ENCODE measurements around the gene CHST10.
"Not testable (repeated sequence)": the region's sequence is repeated elsewhere in the genome, so short reads cannot be mapped to it uniquely, and the experiment has no call there.

The CHST10 gene

GRCh38 chr2:100416935-100417710, at the start of gene CHST10:
TSS of gene CHST10 (minus strand) at chr2:100417668. CDS start at chr2:100406675, 10,993 bp downstream.
- no peak within 1 kb of the TSS for H3K27ac ChIP-seq (ENCODE audit: low read length)
- peaks cover 0 to 12% of the 10 kb centered on the region in 2 donors for H3K4me1 ChIP-seq (ENCODE audit: control insufficient read depth in 1 of 2, insufficient read depth in 2 of 2, low read length in 2 of 2)
- no peaks in the 10 kb centered on the region for H3K9me3 ChIP-seq (ENCODE audit: control insufficient read depth in 1 of 2, low read length in 2 of 2)
- peak within 1 kb of the TSS; percentile 78 to 85 for H3K4me3 ChIP-seq (ENCODE audit: low read depth in 1 of 2, low read length in 2 of 2)
- no peaks in the 10 kb centered on the region for H3K27me3 ChIP-seq (ENCODE audit: low read depth, low read length)
- H3K36me3 ChIP-seq (ENCODE audit: control insufficient read depth in 1 of 2, insufficient read depth in 2 of 2, low read length in 2 of 2), result no peaks in the 10 kb centered on the region

- H3K27me3 ChIP-seq (ENCODE audit: low read depth, low read length), result no peaks in the 10 kb centered on the region
- no peak overlapping the region for H3K27ac ChIP-seq (ENCODE audit: low read length)
- H3K4me3 ChIP-seq (ENCODE audit: low read depth in 1 of 2, low read length in 2 of 2), result no peak overlapping the region
- no peaks in the 10 kb centered on the region for H3K9me3 ChIP-seq (ENCODE audit: control insufficient read depth in 1 of 2, low read length in 2 of 2)
- H3K4me1 ChIP-seq (ENCODE audit: control insufficient read depth in 1 of 2, insufficient read depth in 2 of 2, low read length in 2 of 2), result no peaks in the 10 kb centered on the region
- no peaks in the 10 kb centered on the region for H3K36me3 ChIP-seq (ENCODE audit: control insufficient read depth in 1 of 2, insufficient read depth in 2 of 2, low read length in 2 of 2)
Observed at GRCh38 chr2:100460904-100461530, 43.5 kb upstream of the CHST10 start.

GRCh38 chr2:100456357-100456756, 38.9 kb upstream of the CHST10 start:
- H3K9me3 ChIP-seq (ENCODE audit: control insufficient read depth in 1 of 2, low read length in 2 of 2); H3K4me1 ChIP-seq (ENCODE audit: control insufficient read depth in 1 of 2, insufficient read depth in 2 of 2, low read length in 2 of 2); H3K27ac ChIP-seq (ENCODE audit: low read length); H3K27me3 ChIP-seq (ENCODE audit: low read depth, low read length); H3K4me3 ChIP-seq (ENCODE audit: low read depth in 1 of 2, low read length in 2 of 2); H3K36me3 ChIP-seq (ENCODE audit: control insufficient read depth in 1 of 2, insufficient read depth in 2 of 2, low read length in 2 of 2): not testable (repeated sequence)

GRCh38 chr2:100453853-100454252, 36.4 kb upstream of the CHST10 start:
- Histone ChIP-seq H3K27me3 (ENCODE audit: low read depth, low read length) (no peaks in the 10 kb centered on the region), H3K27ac (ENCODE audit: low read length) (no peak overlapping the region), H3K9me3 (ENCODE audit: control insufficient read depth in 1 of 2, low read length in 2 of 2) (no peaks in the 10 kb centered on the region), H3K4me3 (ENCODE audit: low read depth in 1 of 2, low read length in 2 of 2) (no peak overlapping the region), H3K36me3 (ENCODE audit: control insufficient read depth in 1 of 2, insufficient read depth in 2 of 2, low read length in 2 of 2) (no peaks in the 10 kb centered on the region), H3K4me1 (ENCODE audit: control insufficient read depth in 1 of 2, insufficient read depth in 2 of 2, low read length in 2 of 2) (no peaks in the 10 kb centered on the region)

- Histone ChIP-seq H3K27ac (ENCODE audit: low read length) (no peak overlapping the region), H3K27me3 (ENCODE audit: low read depth, low read length) (no peaks in the 10 kb centered on the region), H3K9me3 (ENCODE audit: control insufficient read depth in 1 of 2, low read length in 2 of 2) (no peaks in the 10 kb centered on the region), H3K4me3 (ENCODE audit: low read depth in 1 of 2, low read length in 2 of 2) (no peak overlapping the region), H3K4me1 (ENCODE audit: control insufficient read depth in 1 of 2, insufficient read depth in 2 of 2, low read length in 2 of 2) (no peaks in the 10 kb centered on the region), H3K36me3 (ENCODE audit: control insufficient read depth in 1 of 2, insufficient read depth in 2 of 2, low read length in 2 of 2) (no peaks in the 10 kb centered on the region)
Observed at GRCh38 chr2:100451734-100452133, 34.3 kb upstream of the CHST10 start.

- Histone ChIP-seq H3K27ac (ENCODE audit: low read length) (no peak overlapping the region), H3K4me1 (ENCODE audit: control insufficient read depth in 1 of 2, insufficient read depth in 2 of 2, low read length in 2 of 2) (no peaks in the 10 kb centered on the region), H3K36me3 (ENCODE audit: control insufficient read depth in 1 of 2, insufficient read depth in 2 of 2, low read length in 2 of 2) (no peaks in the 10 kb centered on the region)
Observed at GRCh38 chr2:100451092-100451491, 33.6 kb upstream of the CHST10 start.

GRCh38 chr2:100446696-100447095, 29.2 kb upstream of the CHST10 start:
- Histone ChIP-seq H3K4me1 (ENCODE audit: control insufficient read depth in 1 of 2, insufficient read depth in 2 of 2, low read length in 2 of 2) (no peaks in the 10 kb centered on the region), H3K4me3 (ENCODE audit: low read depth in 1 of 2, low read length in 2 of 2) (no peak overlapping the region), H3K27ac (ENCODE audit: low read length) (no peak overlapping the region), H3K27me3 (ENCODE audit: low read depth, low read length) (no peaks in the 10 kb centered on the region), H3K9me3 (ENCODE audit: control insufficient read depth in 1 of 2, low read length in 2 of 2) (no peaks in the 10 kb centered on the region), H3K36me3 (ENCODE audit: control insufficient read depth in 1 of 2, insufficient read depth in 2 of 2, low read length in 2 of 2) (no peaks in the 10 kb centered on the region)

More at GRCh38 chr2:100451092-100451491, 33.6 kb upstream of the CHST10 start:
- Histone ChIP-seq H3K4me3 (ENCODE audit: low read depth in 1 of 2, low read length in 2 of 2) (no peak overlapping the region), H3K27me3 (ENCODE audit: low read depth, low read length) (no peaks in the 10 kb centered on the region), H3K9me3 (ENCODE audit: control insufficient read depth in 1 of 2, low read length in 2 of 2) (no peaks in the 10 kb centered on the region)

- Histone ChIP-seq H3K4me1 (ENCODE audit: control insufficient read depth in 1 of 2, insufficient read depth in 2 of 2, low read length in 2 of 2) (no peaks in the 10 kb centered on the region), H3K36me3 (ENCODE audit: control insufficient read depth in 1 of 2, insufficient read depth in 2 of 2, low read length in 2 of 2) (no peaks in the 10 kb centered on the region), H3K27ac (ENCODE audit: low read length) (no peak overlapping the region)
Observed at GRCh38 chr2:100437751-100438150, 20.3 kb upstream of the CHST10 start.

GRCh38 chr2:100429726-100430125, 12.3 kb upstream of the CHST10 start:
- Histone ChIP-seq H3K36me3 (ENCODE audit: control insufficient read depth in 1 of 2, insufficient read depth in 2 of 2, low read length in 2 of 2) (no peaks in the 10 kb centered on the region), H3K4me3 (ENCODE audit: low read depth in 1 of 2, low read length in 2 of 2) (no peak overlapping the region), H3K27me3 (ENCODE audit: low read depth, low read length) (no peaks in the 10 kb centered on the region)

More at GRCh38 chr2:100437751-100438150, 20.3 kb upstream of the CHST10 start:
- H3K9me3 ChIP-seq (ENCODE audit: control insufficient read depth in 1 of 2, low read length in 2 of 2), result no peaks in the 10 kb centered on the region
- H3K4me3 ChIP-seq (ENCODE audit: low read depth in 1 of 2, low read length in 2 of 2), result no peak overlapping the region
- H3K27me3 ChIP-seq (ENCODE audit: low read depth, low read length), result no peaks in the 10 kb centered on the region

GRCh38 chr2:100427627-100428258, 10.3 kb upstream of the CHST10 start:
- Histone ChIP-seq H3K27me3 (ENCODE audit: low read depth, low read length) (no peaks in the 10 kb centered on the region), H3K4me1 (ENCODE audit: control insufficient read depth in 1 of 2, insufficient read depth in 2 of 2, low read length in 2 of 2) (peaks cover 0 to 6% of the 10 kb centered on the region in 2 donors), H3K4me3 (ENCODE audit: low read depth in 1 of 2, low read length in 2 of 2) (no peak overlapping the region), H3K27ac (ENCODE audit: low read length) (no peak overlapping the region), H3K9me3 (ENCODE audit: control insufficient read depth in 1 of 2, low read length in 2 of 2) (no peaks in the 10 kb centered on the region), H3K36me3 (ENCODE audit: control insufficient read depth in 1 of 2, insufficient read depth in 2 of 2, low read length in 2 of 2) (no peaks in the 10 kb centered on the region)

More at GRCh38 chr2:100429726-100430125, 12.3 kb upstream of the CHST10 start:
- no peak overlapping the region for H3K27ac ChIP-seq (ENCODE audit: low read length)
- H3K4me1 ChIP-seq (ENCODE audit: control insufficient read depth in 1 of 2, insufficient read depth in 2 of 2, low read length in 2 of 2), result peaks cover 0 to under 1% of the 10 kb centered on the region in 2 donors
- H3K9me3 ChIP-seq (ENCODE audit: control insufficient read depth in 1 of 2, low read length in 2 of 2), result no peaks in the 10 kb centered on the region

GRCh38 chr2:100427111-100427510, 9.6 kb upstream of the CHST10 start:
- no peaks in the 10 kb centered on the region for H3K36me3 ChIP-seq (ENCODE audit: control insufficient read depth in 1 of 2, insufficient read depth in 2 of 2, low read length in 2 of 2)
- no peak overlapping the region for H3K27ac ChIP-seq (ENCODE audit: low read length)
- no peaks in the 10 kb centered on the region for H3K9me3 ChIP-seq (ENCODE audit: control insufficient read depth in 1 of 2, low read length in 2 of 2)
- no peak overlapping the region for H3K4me3 ChIP-seq (ENCODE audit: low read depth in 1 of 2, low read length in 2 of 2)
- peaks cover 0 to 6% of the 10 kb centered on the region in 2 donors for H3K4me1 ChIP-seq (ENCODE audit: control insufficient read depth in 1 of 2, insufficient read depth in 2 of 2, low read length in 2 of 2)
- no peaks in the 10 kb centered on the region for H3K27me3 ChIP-seq (ENCODE audit: low read depth, low read length)
